ENCODE results near the gene ZNF580. TPM values are rescaled to one million over a fixed set of nuclear protein-coding genes. Genes with fewer than 3 reads are reported as not detected.
A peak's percentile ranks its signal among the peaks of the same experiment; 100 is the strongest.

ZNF580 gene
- total and polyA plus RNA-seq, 9 of the 15 experiments (the other 6 are each of a cell fraction or from before 2014, with no cell fraction given): 2.3 to 47.4 (median 6.0) TPM

DNA sequence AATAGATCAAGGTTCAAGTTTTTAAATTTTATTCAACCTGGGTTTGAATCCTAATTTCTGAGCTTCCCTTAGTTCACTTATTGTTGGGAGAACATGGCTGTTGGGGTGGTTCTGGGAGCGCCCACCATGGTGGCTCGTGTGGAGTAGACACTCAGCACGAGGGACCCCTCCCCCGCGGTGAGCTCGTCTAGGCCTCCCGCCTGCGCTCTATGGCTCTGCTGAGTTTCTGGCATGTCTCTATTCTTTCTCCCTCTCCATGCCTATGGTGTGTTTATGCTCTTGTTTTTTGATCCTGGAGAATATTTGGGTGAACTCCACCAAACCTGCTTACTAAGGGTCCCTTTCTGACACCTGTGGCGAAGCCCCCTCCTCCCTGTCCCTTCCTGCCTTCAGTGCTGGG lies 32.7 kb downstream of the ZNF580 start (continued):
- TF ChIP-seq, protein P1, sequence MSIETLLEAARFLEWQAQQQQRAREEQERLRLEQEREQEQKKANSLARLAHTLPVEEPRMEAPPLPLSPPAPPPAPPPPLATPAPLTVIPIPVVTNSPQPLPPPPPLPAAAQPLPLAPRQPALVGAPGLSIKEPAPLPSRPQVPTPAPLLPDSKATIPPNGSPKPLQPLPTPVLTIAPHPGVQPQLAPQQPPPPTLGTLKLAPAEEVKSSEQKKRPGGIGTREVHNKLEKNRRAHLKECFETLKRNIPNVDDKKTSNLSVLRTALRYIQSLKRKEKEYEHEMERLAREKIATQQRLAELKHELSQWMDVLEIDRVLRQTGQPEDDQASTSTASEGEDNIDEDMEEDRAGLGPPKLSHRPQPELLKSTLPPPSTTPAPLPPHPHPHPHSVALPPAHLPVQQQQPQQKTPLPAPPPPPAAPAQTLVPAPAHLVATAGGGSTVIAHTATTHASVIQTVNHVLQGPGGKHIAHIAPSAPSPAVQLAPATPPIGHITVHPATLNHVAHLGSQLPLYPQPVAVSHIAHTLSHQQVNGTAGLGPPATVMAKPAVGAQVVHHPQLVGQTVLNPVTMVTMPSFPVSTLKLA (conservative IDR thresholded peaks at IDR 0.05): peak in 1 of 2 experiments; percentile 40; a peak in 1 of 4 replicates
- TF ChIP-seq ZNF76 (CRISPR knock-in tag; IDR thresholded peaks at IDR 0.05; ENCODE audit: borderline replicate concordance): no peak
- peak; percentile 63 for TF ChIP-seq L3MBTL2 (IDR thresholded peaks at IDR 0.05)
- TF ChIP-seq RCOR1 (IDR thresholded peaks at IDR 0.05; ENCODE audit: borderline replicate concordance in 1 of 2, low read depth in 2 of 2, low read length in 2 of 2): no peak

- H4K20me1 ChIP-seq (replicated peaks; ENCODE audit: control insufficient read depth, insufficient read depth, low read length): peaks cover 47% of the 10 kb centered on the region
- TF ChIP-seq BCLAF1 (IDR thresholded peaks at IDR 0.05; ENCODE audit: borderline replicate concordance in 1 of 2, control insufficient read depth in 1 of 2, low read depth in 2 of 2, low read length in 1 of 2) (no peak), ETV1 (tag; conservative IDR thresholded peaks at IDR 0.05; ENCODE audit: low read depth) (no peak), MEIS2 (IDR thresholded peaks at IDR 0.05; ENCODE audit: partially characterized antibody) (no peak), ZBTB7A (IDR thresholded peaks at IDR 0.05; ENCODE audit: borderline replicate concordance, control insufficient read depth, low read depth, low read length) (peak; percentile 90), ZC3H11A (IDR thresholded peaks at IDR 0.05; ENCODE audit: low read depth, low read length) (no peak), ZKSCAN8 (CRISPR knock-in tag; IDR thresholded peaks at IDR 0.05) (no peak), ATF1 (CRISPR knock-in tag; IDR thresholded peaks at IDR 0.05) (no peak), ATF1 (tag; IDR thresholded peaks at IDR 0.05) (no peak)
These were observed 33.1 kb downstream of the ZNF580 start for GRCh38 chr19:55673889-55674288.

More at GRCh38 chr19:55673889-55674288, 33.1 kb downstream of the ZNF580 start:
- DNase-seq (ENCODE audit: extremely low read depth in 1 of 4, low spot score in 3 of 4): peak; percentile 68 to 80 (median 70)
- H2AFZ ChIP-seq (ENCODE audit: low read depth, low read length): no peak overlapping the region
- peak; percentile 49 for FAIRE-seq
- CTCF ChIA-PET (ENCODE audit: low intra/inter-chr PET ratio): no interaction called here
- H3K79me2 ChIP-seq (ENCODE audit: control insufficient read depth, insufficient read depth, low read length): peaks cover 92% of the 10 kb centered on the region
- peak overlapping the region; percentile 76 for H3K4me2 ChIP-seq (ENCODE audit: insufficient read depth, low read length)
- peak overlapping the region; percentile 83; the same call in 1 of the 2 replicates for H3K4me3 ChIP-seq
- peaks cover 82% of the 10 kb centered on the region; the same call in 2 of the 3 replicates for H3K36me3 ChIP-seq (ENCODE audit: control insufficient read depth, insufficient read depth, low read length)
- in situ Hi-C loops (cut with MboI) (no loop called here), intact Hi-C loops (cut with micrococcal nuclease) (no loop called here)
- 5% methylated on average over 7 of the region's 15 CpGs for WGBS (ENCODE audit: insufficient coverage, low coverage, missing lambda C conversion rate)
- ATAC-seq: peak; percentile 4
- H3K9ac ChIP-seq (ENCODE audit: insufficient read depth in 1 of 2, low read depth in 2 of 2, low read length in 2 of 2): peak overlapping the region; percentile 58 to 88
- H3K9me3 ChIP-seq (replicated peaks; ENCODE audit: control insufficient read depth, insufficient read depth, low read depth, low read length): no peaks in the 10 kb centered on the region
- H3K27ac ChIP-seq (ENCODE audit: extremely low read depth, low read depth, low read length): peak overlapping the region; percentile 79
- H3K4me1 ChIP-seq (replicated peaks in 1 of 2; ENCODE audit: control insufficient read depth in 2 of 2, insufficient read depth in 2 of 2, low read length in 2 of 2): peaks cover 46 to 73% of the 10 kb centered on the region in 2 experiments
- H3K9me1 ChIP-seq (ENCODE audit: control insufficient read depth, insufficient read depth, low read length): peaks cover 9% of the 10 kb centered on the region
- POLR2A ChIA-PET: interaction anchor here (0.6 to 1.8 kb wide), 4 partner anchors 8 to 27 kb away, joined by 3 to 10 read pairs (median 4); partner anchors contain the start of gene U2AF2
- no peaks in the 10 kb centered on the region for H3K27me3 ChIP-seq (ENCODE audit: control insufficient read depth in 2 of 2, insufficient read depth in 2 of 2, low read length in 2 of 2)
- no TSS peak for BruUV-seq (replicated peaks)
